Right lung (tissue), 5 donors: ENCODE measurements around the gene C3orf20. TPM values are rescaled to one million over a fixed set of nuclear protein-coding genes. Genes with fewer than 3 reads are reported as not detected.
"Not testable (repeated sequence)": the region's sequence is repeated elsewhere in the genome, so short reads cannot be mapped to it uniquely, and the experiment has no call there.

Experiments used
- DNase-seq, 2 donors: peaks; one replicate each; pipeline ENCODE4 v3.0.0-alpha.2; 2013
- polyA plus RNA-seq, 5 donors: library from polyadenylated mRNA; unstranded; fragments of 120-200 nt; gene quantifications; one replicate each; pipeline versions ENCODE4 v1.2.1 to v1.2.3, GENCODE V29; 2013; ENCODE audit warnings: inconsistent platforms in 1 of 5, low replicate concordance in 1 of 5; ENCODE audit not compliant: insufficient read length in 5 of 5, insufficient read depth in 1 of 5

C3orf20 gene
- polyA plus RNA-seq, 5 donors = 0.05 to 0.25 (median 0.19) TPM; not detected in 1

DNA sequence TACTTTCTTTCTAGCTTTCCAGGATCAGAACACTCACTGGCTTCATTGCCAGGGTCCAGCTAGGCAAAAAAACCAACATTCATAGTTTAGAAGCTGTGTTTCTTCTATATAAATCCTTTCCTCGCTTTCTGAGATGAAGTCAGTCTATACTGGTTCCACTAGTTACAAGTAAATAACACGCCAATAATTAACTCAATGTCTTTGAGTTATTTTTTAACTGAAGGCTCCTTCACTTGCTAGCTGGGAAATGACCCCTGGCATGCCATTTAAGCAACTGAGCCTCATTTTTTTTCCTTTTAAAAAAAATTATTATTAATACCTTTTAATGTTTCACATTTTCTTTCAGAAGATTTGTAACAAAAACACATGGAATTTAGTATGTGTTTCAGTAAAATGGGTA is 25.5 kb upstream of the C3orf20 start:
- DNase-seq = no peak

- no peak for DNase-seq
Observed at GRCh38 chr3:14650193-14650592, 24.7 kb upstream of the C3orf20 start.

DNA sequence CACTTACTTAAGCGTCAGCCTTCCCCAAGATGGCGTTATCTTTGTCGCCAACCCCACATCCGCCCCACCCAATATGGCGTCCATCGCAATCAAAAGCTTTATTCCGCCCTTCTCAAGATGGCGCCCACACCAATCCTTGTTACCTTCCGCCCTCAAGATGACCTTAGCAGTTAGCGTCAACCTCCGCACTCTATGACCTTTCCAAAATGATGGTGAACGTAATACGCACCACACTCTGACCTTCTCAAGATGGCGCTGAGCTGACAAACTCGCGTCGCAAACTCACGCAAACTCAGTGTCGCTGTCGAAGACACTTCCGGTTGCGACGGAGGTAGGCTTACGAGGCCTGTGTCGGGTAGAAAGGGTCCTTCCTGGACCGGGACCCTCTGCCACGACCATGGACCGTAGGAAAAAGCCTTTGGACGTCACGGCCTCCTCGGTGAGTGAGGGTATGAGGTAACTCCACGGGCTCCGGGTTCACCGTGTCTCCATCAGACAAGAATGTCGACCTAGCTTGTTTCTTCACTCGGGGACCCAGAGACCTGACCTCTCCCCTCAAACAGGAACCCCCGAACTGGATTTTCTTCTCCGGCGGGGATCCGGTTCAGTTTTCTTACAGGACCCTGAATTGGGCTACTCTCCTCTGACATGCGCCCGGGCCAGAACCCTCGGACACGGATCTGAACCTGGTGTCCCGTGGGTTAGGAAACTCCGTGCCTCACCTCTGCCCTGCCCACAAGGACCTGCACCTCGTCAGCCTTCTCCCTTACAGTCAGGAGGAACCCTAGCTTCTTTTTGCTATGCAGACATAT is 23.3 kb upstream of the C3orf20 start, which contains the start of gene CCDC174:
TSS of gene CCDC174 (plus strand) at position 323 of the 812 bp plus-strand sequence. CDS start at position 398, 75 bp downstream.
- DNase-seq = peak; percentile 98 to 99

DNA sequence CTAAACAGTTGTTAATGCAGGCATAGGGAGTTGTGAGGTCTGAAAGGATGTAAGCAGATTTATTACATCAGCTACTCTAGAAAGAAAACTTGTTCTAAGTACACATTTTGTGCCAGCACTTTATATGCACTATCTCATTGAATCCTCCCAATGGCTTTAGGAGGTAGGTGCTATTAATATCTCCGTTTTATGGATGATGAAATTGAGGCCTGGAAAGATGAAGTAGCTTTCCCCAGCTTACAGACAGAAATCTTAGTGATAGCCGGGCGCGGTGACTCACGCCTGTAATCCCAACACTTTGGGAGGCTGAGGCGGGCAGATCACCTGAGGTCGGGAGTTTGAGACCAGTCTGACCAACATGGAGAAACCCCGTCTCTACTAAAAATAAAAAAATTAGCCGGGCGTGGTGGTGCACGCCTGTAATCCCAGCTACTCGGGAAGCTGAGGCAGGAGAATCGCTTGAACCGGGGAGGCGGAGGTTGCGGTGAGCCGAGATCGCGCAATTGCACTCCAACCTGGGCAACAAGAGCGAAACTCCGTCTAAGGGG is 22.5 kb upstream of the C3orf20 start:
- DNase-seq = not testable (repeated sequence)

DNA sequence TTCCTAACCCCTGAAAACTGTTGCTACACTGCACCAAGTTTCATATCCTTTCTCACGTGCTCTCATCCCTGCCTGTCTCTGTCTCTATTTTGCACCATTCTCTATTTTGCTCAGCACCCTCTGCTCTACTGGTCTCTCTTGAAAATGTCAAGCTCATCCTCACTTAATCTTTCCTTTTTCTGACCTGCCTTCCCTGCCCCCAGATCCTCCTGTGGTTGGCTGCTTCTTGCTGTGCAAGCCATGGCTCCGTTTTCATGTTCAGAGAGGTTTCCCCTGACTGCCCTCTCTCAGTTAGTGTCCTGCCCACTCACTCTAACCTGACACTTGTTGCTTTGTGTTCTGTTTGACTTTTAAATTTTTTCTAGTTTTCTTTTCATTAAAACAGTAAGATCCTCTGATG is 17.4 kb upstream of the C3orf20 start:
- DNase-seq = no peak

DNA sequence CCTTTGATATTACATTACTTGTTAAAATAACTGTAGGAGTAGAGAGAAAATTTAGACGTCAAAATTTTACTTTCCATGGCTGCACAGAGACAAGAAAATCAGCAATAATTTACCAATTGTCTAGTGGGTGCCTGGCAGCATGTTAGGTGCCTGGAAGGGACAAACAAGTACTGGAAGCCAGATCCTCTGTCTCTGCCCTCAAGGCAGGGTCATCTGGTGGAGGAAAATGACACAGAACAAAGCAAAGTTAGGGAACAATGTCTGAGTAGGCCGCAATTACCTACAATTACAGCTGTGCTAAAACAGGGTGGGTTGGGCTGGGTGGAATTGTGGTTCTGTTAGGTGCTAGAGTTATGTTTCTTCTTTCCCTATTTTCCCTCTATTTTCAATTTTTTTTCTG is 16.0 kb upstream of the C3orf20 start:
- DNase-seq = no peak

- DNase-seq = no peak
Observed at GRCh38 chr3:14660942-14661341, 14.0 kb upstream of the C3orf20 start.

- no peak for DNase-seq
Observed at GRCh38 chr3:14663396-14664135, 11.4 kb upstream of the C3orf20 start.

- no peak for DNase-seq
Observed at GRCh38 chr3:14664170-14664569, 10.8 kb upstream of the C3orf20 start.

GRCh38 chr3:14672588-14672987 is 2.4 kb upstream of the C3orf20 start:
- no peak for DNase-seq

- no peak for DNase-seq
Observed at GRCh38 chr3:14676881-14677280, 1.9 kb downstream of the C3orf20 start.

- DNase-seq = no peak
Observed at GRCh38 chr3:14678015-14678503, 3.1 kb downstream of the C3orf20 start.

DNA sequence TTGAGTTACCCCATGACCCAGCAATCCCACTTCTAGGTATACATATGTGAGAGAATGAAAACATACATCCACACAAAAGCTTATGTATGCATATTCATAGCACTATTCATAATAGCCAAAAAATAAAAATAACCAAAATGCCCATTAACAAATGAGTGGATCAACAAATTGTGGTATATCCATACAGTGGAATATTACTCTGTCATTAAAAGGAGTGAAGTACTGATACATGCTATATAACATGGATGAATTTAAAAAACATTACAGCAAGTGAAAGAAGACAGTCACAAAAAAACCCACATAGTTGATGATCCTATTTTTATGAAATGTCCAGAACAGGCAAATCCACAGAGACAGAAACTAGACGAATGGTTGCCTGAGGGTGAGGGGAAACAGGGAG is 5.2 kb downstream of the C3orf20 start:
- no peak for DNase-seq

DNA sequence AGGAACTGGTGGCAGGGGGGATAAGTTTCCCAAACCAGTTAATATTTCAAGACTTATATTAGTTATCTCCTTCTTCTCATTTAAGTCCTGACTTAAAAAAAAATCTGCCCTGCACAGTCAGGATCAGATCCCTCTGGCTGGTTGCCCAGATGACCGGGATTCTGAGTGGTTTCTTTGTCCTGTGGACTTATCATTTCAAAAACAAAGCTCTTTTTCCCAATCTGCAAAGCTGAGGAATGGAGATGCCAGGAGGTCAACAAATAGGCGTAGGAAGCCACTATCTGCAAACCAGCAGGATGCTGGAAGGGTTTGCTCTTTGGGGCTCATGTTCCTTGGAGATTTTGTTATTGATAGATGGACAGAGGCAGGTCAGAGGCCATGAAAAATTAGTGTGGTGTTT is 5.8 kb downstream of the C3orf20 start:
- DNase-seq = no peak

GRCh38 chr3:14684447-14684846 is 9.5 kb downstream of the C3orf20 start:
- DNase-seq = no peak

DNA sequence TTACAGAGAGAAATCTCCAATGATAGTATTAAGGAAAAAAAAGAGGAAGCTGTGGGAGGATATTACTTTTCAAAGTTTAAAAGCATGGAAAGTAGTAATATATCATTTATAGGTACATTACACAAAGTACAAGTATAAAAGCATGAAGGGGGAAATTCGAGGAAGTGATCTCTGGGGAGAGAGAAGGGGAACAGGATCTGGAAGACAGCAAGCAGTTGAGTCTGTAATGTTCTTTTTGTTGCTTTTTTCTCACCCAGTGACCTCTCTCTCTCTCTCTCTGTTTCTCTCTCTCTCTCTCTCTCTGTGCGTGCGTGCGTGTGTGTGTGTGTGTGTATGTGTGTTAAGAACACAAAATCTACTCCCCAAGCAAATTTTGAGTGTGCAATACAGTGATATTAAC is 10.2 kb downstream of the C3orf20 start:
- DNase-seq = no peak

DNA sequence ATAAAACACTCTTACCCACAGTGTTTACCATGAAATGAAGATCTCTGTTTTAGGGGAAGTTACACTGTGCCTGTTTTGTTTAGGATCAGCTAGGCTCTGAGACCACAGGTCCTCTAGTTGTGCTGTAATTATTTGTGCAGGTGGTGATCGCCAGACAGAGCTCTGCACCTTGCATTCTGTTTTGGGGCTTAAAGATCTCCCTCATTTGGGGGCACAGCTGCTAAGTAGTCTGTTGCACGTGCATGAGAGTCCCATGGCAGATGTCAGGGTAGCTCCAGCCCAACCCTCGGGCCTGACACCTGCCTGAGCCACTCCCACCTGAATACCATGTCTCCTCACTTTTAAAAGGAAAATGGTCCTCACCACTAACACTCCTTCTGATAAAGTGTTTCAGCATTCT is 12.4 kb downstream of the C3orf20 start:
- DNase-seq = no peak

- DNase-seq = no peak
Observed at GRCh38 chr3:14688525-14688924, 13.6 kb downstream of the C3orf20 start.

DNA sequence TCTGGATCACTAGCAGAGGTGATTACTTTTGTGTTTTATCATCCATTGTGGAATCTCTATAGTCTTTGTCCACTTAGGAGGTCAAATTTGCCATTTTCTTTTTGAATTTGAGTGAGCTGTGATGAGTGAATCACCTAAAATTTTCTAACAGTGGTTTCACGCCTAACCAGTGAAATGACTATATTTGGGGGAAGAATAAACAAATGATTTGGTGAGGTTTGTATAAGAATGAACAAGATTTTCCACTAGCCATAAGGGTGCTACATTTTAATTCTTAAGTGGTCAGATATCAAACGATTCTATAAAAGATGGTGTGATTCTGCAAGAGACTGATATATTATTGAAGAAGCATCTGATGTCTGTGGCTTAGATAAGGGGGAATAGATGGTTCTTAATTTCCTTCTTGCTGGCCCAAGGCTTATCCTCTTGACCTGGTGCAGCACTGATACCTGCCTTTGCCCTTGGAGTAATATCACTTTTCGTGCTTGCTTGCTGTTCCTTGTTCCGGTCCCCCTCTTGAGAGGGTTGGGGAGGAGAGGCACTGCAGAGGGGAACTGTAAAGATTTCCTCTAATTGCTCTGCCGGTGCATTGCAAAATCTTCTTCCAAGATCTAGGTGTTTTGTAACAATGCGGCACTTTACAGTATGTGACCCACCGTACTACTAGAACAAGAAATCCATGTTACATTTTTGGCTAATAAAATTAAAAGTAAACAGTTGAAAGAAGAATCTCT is 14.5 kb downstream of the C3orf20 start:
- DNase-seq = no peak

- DNase-seq = no peak
Observed at GRCh38 chr3:14691239-14691638, 16.3 kb downstream of the C3orf20 start.

DNA sequence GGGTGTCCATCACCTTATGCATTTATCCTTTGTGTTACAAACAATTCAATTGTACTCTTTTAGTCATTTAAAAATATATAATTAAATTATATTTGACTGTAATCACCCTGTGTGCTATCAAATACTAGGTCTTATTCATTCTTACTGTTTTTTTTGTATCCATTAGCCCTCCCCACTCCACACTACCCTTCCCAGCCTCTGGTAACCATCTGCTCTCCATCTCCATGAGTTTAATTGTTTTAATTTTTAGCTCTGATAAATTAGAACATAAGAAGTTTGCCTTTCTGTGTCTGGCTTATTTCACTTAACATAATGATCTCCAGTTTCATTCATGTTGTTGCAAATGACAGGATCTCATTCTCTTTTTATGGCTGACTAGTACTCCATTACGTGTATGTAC is 16.8 kb downstream of the C3orf20 start:
- no peak for DNase-seq
